ENCODE data around the gene CDR2L.
"Not testable (repeated sequence)": the region's sequence is repeated elsewhere in the genome, so short reads cannot be mapped to it uniquely, and the experiment has no call there.

Gene CDR2L

GRCh38 chr17:75013092-75013559, 25.7 kb downstream of the CDR2L start:
- no peak for DNase-seq
- H3K27me3 Mint-ChIP-seq = peaks cover 13% of the 10 kb centered on the region
- H3K36me3 Mint-ChIP-seq = peaks cover 17% of the 10 kb centered on the region
- peak overlapping the region; percentile 95 for H3K4me3 Mint-ChIP-seq
- H3K27ac Mint-ChIP-seq = peak overlapping the region; percentile 92
- H3K9me3 Mint-ChIP-seq = no peaks in the 10 kb centered on the region
- H3K4me1 Mint-ChIP-seq = peaks cover 29% of the 10 kb centered on the region
- CTCF ChIA-PET = interaction anchor here (0.6 to 12.1 kb wide), 12 partner anchors 11 to 188 kb away, joined by 3 to 122 read pairs (median 4); partner anchors contain the start of gene CDR2L

- DNase-seq = no peak
- Mint-ChIP-seq H3K4me1 (peaks cover 13% of the 10 kb centered on the region), H3K36me3 (peaks cover 46% of the 10 kb centered on the region), H3K4me3 (no peak overlapping the region), H3K27ac (no peak overlapping the region), H3K27me3 (no peaks in the 10 kb centered on the region), H3K9me3 (no peaks in the 10 kb centered on the region)
- CTCF ChIA-PET = interaction anchor here (0.6 to 1.5 kb wide), 4 partner anchors 12 to 60 kb away, joined by 3 to 5 read pairs (median 4); no protein-coding TSS in a partner anchor
Observed at GRCh38 chr17:75019146-75019545, 31.7 kb downstream of the CDR2L start.

GRCh38 chr17:75019710-75020109, 32.3 kb downstream of the CDR2L start:
- CTCF ChIA-PET = interaction anchor here (0.8 to 1.5 kb wide), 3 partner anchors 12 to 61 kb away, joined by 3 to 5 read pairs (median 4); no protein-coding TSS in a partner anchor
- Mint-ChIP-seq H3K4me3 (no peak overlapping the region), H3K27ac (no peak overlapping the region)

GRCh38 chr17:75020331-75021110, 33.1 kb downstream of the CDR2L start:
- Mint-ChIP-seq H3K27ac (no peak overlapping the region), H3K36me3 (peaks cover 52% of the 10 kb centered on the region), H3K4me1 (peaks cover 18% of the 10 kb centered on the region), H3K4me3 (no peak overlapping the region), H3K9me3 (no peaks in the 10 kb centered on the region), H3K27me3 (peaks cover 4% of the 10 kb centered on the region)
- no peak for DNase-seq
- CTCF ChIA-PET = no interaction called here

More at GRCh38 chr17:75019710-75020109, 32.3 kb downstream of the CDR2L start:
- no peaks in the 10 kb centered on the region for H3K9me3 Mint-ChIP-seq
- no peaks in the 10 kb centered on the region for H3K27me3 Mint-ChIP-seq
- peaks cover 48% of the 10 kb centered on the region for H3K36me3 Mint-ChIP-seq
- no peak for DNase-seq
- peaks cover 15% of the 10 kb centered on the region for H3K4me1 Mint-ChIP-seq

- DNase-seq = peak; percentile 62
- CTCF ChIA-PET = interaction anchor here (1.3 to 3.1 kb wide), 4 partner anchors 11 to 67 kb away, joined by 3 to 14 read pairs (median 6); partner anchors contain the start of gene MRPL58
- H3K4me3 Mint-ChIP-seq = peak overlapping the region; percentile 53
- H3K27me3 Mint-ChIP-seq = peaks cover 10% of the 10 kb centered on the region
- peak overlapping the region; percentile 84 for H3K27ac Mint-ChIP-seq
- H3K36me3 Mint-ChIP-seq = peaks cover 41% of the 10 kb centered on the region
- no peaks in the 10 kb centered on the region for H3K9me3 Mint-ChIP-seq
- peaks cover 25% of the 10 kb centered on the region for H3K4me1 Mint-ChIP-seq
Observed at GRCh38 chr17:75024686-75025397, 37.4 kb downstream of the CDR2L start.

- Mint-ChIP-seq H3K36me3 (peaks cover 36% of the 10 kb centered on the region), H3K27me3 (peaks cover 15% of the 10 kb centered on the region), H3K4me1 (peaks cover 30% of the 10 kb centered on the region), H3K4me3 (peak overlapping the region; percentile 53), H3K27ac (peak overlapping the region; percentile 84)
- CTCF ChIA-PET = interaction anchor here (0.7 to 3.1 kb wide), 5 partner anchors 12 to 129 kb away, joined by 3 to 14 read pairs (median 4); partner anchors contain the start of genes JPT1 and MRPL58
- not testable (repeated sequence) for DNase-seq, H3K9me3 Mint-ChIP-seq
Observed at GRCh38 chr17:75025398-75025734, 37.9 kb downstream of the CDR2L start.

- Mint-ChIP-seq H3K4me1 (peaks cover 35% of the 10 kb centered on the region), H3K36me3 (peaks cover 26% of the 10 kb centered on the region), H3K27me3 (peaks cover 25% of the 10 kb centered on the region)
- not testable (repeated sequence) for H3K27ac Mint-ChIP-seq, H3K9me3 Mint-ChIP-seq, DNase-seq, H3K4me3 Mint-ChIP-seq
- CTCF ChIA-PET = interaction anchor here (1.8 kb wide), 1 partner anchor 65 kb away, joined by 8 read pairs; no protein-coding TSS in a partner anchor
Observed at GRCh38 chr17:75026650-75027049, 39.2 kb downstream of the CDR2L start.

GRCh38 chr17:75030161-75030560, 42.7 kb downstream of the CDR2L start:
- H3K36me3 Mint-ChIP-seq = peaks cover 5% of the 10 kb centered on the region
- CTCF ChIA-PET = no interaction called here
- H3K27ac Mint-ChIP-seq = no peak overlapping the region
- H3K4me1 Mint-ChIP-seq = peaks cover 54% of the 10 kb centered on the region
- H3K27me3 Mint-ChIP-seq = peaks cover 57% of the 10 kb centered on the region
- DNase-seq = no peak
- H3K9me3 Mint-ChIP-seq = no peaks in the 10 kb centered on the region
- H3K4me3 Mint-ChIP-seq = no peak overlapping the region

- Mint-ChIP-seq H3K27me3 (peaks cover 53% of the 10 kb centered on the region), H3K4me1 (peaks cover 61% of the 10 kb centered on the region), H3K36me3 (no peaks in the 10 kb centered on the region), H3K27ac (no peak overlapping the region), H3K4me3 (peak overlapping the region; percentile 62), H3K9me3 (no peaks in the 10 kb centered on the region)
- CTCF ChIA-PET = interaction anchor here (0.6 to 2.2 kb wide), 6 partner anchors 10 to 71 kb away, joined by 3 to 12 read pairs (median 3); partner anchors contain the start of gene MRPL58
- DNase-seq = peak; percentile 64
Observed at GRCh38 chr17:75031972-75032719, 44.7 kb downstream of the CDR2L start.

GRCh38 chr17:75032720-75033280, 45.4 kb downstream of the CDR2L start:
- H3K27ac Mint-ChIP-seq = no peak overlapping the region
- peaks cover 67% of the 10 kb centered on the region for H3K4me1 Mint-ChIP-seq
- no peak for DNase-seq
- no peaks in the 10 kb centered on the region for H3K36me3 Mint-ChIP-seq
- H3K9me3 Mint-ChIP-seq = no peaks in the 10 kb centered on the region
- CTCF ChIA-PET = interaction anchor here (1.2 to 2.2 kb wide), 3 partner anchors 20 to 72 kb away, joined by 3 to 12 read pairs (median 10); partner anchors contain the start of gene MRPL58
- H3K4me3 Mint-ChIP-seq = peak overlapping the region; percentile 62
- H3K27me3 Mint-ChIP-seq = peaks cover 53% of the 10 kb centered on the region

- CTCF ChIA-PET = interaction anchor here (1.2 to 1.9 kb wide), 3 partner anchors 72 to 80 kb away, joined by 3 to 9 read pairs (median 4); no protein-coding TSS in a partner anchor
- peak overlapping the region; percentile 76 for H3K4me3 Mint-ChIP-seq
- peak overlapping the region; percentile 99 for H3K27ac Mint-ChIP-seq
- H3K27me3 Mint-ChIP-seq = peaks cover 53% of the 10 kb centered on the region
- peaks cover 4% of the 10 kb centered on the region for H3K36me3 Mint-ChIP-seq
- H3K4me1 Mint-ChIP-seq = peaks cover 69% of the 10 kb centered on the region
- DNase-seq = peak; percentile 79
- no peaks in the 10 kb centered on the region for H3K9me3 Mint-ChIP-seq
Observed at GRCh38 chr17:75033346-75034235, 46.2 kb downstream of the CDR2L start.

- peak; percentile 79 for DNase-seq
- H3K27me3 Mint-ChIP-seq = peaks cover 53% of the 10 kb centered on the region
- H3K9me3 Mint-ChIP-seq = no peaks in the 10 kb centered on the region
- CTCF ChIA-PET = interaction anchor here (0.6 to 1.9 kb wide), 5 partner anchors 42 to 408 kb away, joined by 3 to 9 read pairs (median 3); no protein-coding TSS in a partner anchor
- peak overlapping the region; percentile 76 for H3K4me3 Mint-ChIP-seq
- H3K36me3 Mint-ChIP-seq = peaks cover 9% of the 10 kb centered on the region
- H3K27ac Mint-ChIP-seq = peak overlapping the region; percentile 99
- H3K4me1 Mint-ChIP-seq = peaks cover 72% of the 10 kb centered on the region
Observed at GRCh38 chr17:75034236-75034908, 46.9 kb downstream of the CDR2L start.
